Effector memory CD4-positive, alpha-beta T cell (primary cell): ENCODE measurements around the gene NOP9.
A peak's percentile ranks its signal among the peaks of the same experiment; 100 is the strongest.

ENCODE experiments used
- DNase-seq, 3 donors: peaks; one replicate each; pipeline ENCODE4 v3.0.0-alpha.2; 2020
- H3K27ac ChIP-seq: 2 replicates; pipeline ENCODE4 v1.7.0; 2013; ENCODE audit warnings: mild to moderate bottlenecking, low read length, moderate library complexity; ENCODE audit not compliant: insufficient read depth, poor library complexity, severe bottlenecking
- H3K27me3 ChIP-seq: replicated peaks from 2 replicates; pipeline ENCODE4 v1.7.0; 2013; ENCODE audit warnings: mild to moderate bottlenecking, low read length; ENCODE audit not compliant: insufficient read depth, control insufficient read depth, poor library complexity, severe bottlenecking
- H3K36me3 ChIP-seq: 2 replicates; pipeline ENCODE4 v1.7.0; 2013; ENCODE audit warnings: mild to moderate bottlenecking, low read length, moderate library complexity; ENCODE audit not compliant: control insufficient read depth, insufficient read depth
- H3K4me1 ChIP-seq: 2 replicates; pipeline ENCODE4 v1.7.0; 2013; ENCODE audit warnings: low read length, mild to moderate bottlenecking; ENCODE audit not compliant: control insufficient read depth, insufficient read depth, poor library complexity, severe bottlenecking
- H3K4me3 ChIP-seq: 2 replicates; pipeline ENCODE4 v1.7.0; 2013; ENCODE audit warnings: low read length, low read depth, mild to moderate bottlenecking; ENCODE audit not compliant: insufficient read depth, poor library complexity, severe bottlenecking
- H3K9me3 ChIP-seq: 2 replicates; pipeline ENCODE4 v1.7.0; 2013; ENCODE audit warnings: mild to moderate bottlenecking, low read length, moderate library complexity; ENCODE audit not compliant: control insufficient read depth

Gene NOP9

DNA sequence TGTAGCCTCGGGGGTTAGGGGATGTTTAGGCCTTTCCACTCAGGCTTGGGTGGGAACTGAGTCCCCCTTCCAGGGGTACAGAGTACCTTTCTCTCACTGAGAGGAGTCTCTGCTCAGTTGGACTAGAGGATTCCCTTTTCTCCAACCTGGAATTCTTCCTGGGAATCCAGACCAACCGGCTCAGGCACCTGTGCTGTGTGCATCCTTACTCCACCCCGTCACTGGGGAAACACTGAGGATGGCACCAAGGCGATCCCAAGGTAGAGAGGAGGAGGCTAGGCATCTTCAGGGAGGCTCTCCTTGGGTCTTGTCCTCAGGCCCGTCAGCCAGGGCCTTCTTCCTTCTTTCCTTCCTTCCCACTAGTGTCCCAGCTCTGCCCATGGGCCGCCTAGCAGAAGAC lies 35.8 kb upstream of the NOP9 start:
- DNase-seq, result no peak
- H3K9me3 ChIP-seq, result no peaks in the 10 kb centered on the region
- H3K27me3 ChIP-seq, result no peaks in the 10 kb centered on the region
- peaks cover 36% of the 10 kb centered on the region for H3K36me3 ChIP-seq
- H3K4me1 ChIP-seq, result no peaks in the 10 kb centered on the region
- no peak overlapping the region for H3K4me3 ChIP-seq
- H3K27ac ChIP-seq, result no peak overlapping the region

DNA sequence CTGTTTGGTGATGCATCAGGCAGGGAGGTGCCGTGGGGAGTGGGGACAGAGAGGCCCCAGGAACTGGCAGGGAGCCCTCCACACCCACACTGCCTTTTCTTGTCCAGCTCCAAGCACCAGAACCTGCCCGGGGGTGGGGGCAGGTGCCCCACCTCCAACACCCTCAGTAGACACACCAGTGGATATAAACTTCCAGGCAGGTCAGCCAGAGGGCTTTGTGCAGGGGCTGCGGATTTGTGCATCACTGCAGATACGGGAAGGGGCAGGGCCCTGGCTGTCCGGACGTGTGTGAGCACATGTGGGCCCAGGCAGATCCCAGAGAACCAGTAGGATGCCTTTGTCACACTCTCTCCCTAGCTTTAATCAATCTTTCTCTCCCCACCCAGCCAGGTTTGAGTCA lies 35.4 kb upstream of the NOP9 start:
- H3K36me3 ChIP-seq, result peaks cover 37% of the 10 kb centered on the region
- DNase-seq, result no peak
- H3K27me3 ChIP-seq, result no peaks in the 10 kb centered on the region
- H3K4me3 ChIP-seq, result no peak overlapping the region
- no peak overlapping the region for H3K27ac ChIP-seq
- H3K9me3 ChIP-seq, result no peaks in the 10 kb centered on the region
- H3K4me1 ChIP-seq, result no peaks in the 10 kb centered on the region

DNA sequence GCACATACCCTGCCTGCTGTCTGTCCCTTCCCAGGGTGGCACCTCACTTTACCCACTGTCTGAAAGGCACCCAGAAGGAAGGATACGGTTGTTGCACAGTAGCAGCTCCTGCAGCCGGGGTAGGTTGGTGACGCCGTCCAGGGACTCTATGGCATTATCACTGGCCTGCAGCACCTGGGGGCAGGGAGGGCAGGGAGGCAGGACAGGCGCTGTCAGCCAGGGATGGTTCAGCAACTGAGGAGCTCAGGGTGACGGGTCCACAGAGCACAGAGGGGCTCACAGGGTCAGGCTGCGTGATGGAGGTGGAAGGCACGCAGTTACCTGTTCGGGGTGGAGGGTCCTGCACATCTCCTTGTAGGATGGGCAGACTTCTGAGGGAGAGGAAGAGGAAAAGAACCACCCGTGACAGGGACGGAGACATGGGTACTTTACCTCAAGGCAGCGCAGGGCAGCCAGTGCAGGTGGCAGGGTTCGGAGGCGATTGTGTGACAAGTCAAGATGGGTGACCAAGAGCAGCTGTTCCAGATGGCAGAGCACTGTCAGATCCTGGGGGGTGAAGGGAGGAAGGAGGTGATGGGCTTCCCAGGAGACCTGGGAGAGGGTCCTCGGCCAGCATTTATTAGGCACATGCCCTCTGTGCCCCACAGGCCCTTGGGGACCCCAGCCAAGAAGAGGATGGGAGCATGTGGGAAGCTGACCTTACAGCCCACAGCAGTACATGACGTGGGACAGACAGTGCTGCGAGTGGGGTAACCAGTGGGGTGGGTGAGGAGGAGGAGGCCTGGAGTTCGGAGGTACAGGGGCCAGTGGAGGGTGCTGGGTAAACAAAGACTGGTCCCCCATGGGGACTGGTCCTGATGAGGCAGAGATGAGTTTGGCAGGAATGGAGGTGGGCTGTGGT lies 33.1 kb upstream of the NOP9 start:
- Histone ChIP-seq H3K9me3 (no peaks in the 10 kb centered on the region), H3K27ac (no peak overlapping the region), H3K4me1 (peaks cover 9% of the 10 kb centered on the region), H3K27me3 (no peaks in the 10 kb centered on the region), H3K4me3 (no peak overlapping the region), H3K36me3 (peaks cover 35% of the 10 kb centered on the region)
- no peak for DNase-seq

DNA sequence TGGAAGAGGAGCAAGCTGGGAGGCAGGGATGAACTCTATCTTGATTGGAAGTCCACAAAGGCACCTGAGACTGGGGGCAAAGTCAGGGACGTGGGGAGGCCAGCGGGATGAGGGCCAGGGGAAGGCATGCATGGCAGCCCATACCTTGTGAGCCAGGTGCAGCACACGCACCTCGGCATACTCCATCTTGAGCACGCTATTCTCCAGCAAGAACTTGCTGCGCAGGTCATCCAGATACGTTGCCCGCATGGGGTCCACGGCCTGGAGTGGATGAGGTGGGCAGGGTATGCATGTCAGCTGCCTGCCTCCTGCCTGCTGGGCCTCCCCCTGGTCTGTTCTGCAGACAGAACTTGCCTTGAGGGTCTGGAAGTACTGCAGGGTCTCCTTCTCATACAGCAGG lies 32.1 kb upstream of the NOP9 start:
- Histone ChIP-seq H3K4me3 (no peak overlapping the region), H3K36me3 (peaks cover 35% of the 10 kb centered on the region), H3K9me3 (no peaks in the 10 kb centered on the region), H3K4me1 (peaks cover 17% of the 10 kb centered on the region), H3K27ac (no peak overlapping the region), H3K27me3 (no peaks in the 10 kb centered on the region)
- no peak for DNase-seq

DNA sequence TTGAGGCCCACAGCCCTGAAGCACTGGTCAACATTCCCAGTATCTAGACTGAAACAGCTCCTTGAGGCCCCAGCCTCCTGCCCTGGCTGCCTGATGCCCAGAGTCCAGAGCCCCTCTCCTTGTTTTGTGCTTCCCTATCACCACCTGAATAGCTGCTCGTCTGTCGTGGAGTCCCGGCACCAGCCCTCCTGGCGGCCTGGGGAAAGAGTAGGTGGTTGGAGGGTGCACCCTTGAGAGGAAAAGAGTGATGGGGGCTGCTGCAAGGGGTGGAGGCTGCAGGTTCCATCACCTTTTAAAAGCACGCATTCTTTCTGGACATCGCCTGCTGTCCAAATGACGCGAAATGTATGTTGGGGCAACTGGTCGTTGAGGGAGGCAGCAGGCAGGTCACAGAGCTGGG lies 31.4 kb upstream of the NOP9 start:
- H3K4me3 ChIP-seq, result no peak overlapping the region
- H3K4me1 ChIP-seq, result peaks cover 18% of the 10 kb centered on the region
- DNase-seq, result no peak

GRCh38 chr14:24269368-24269767 lies 30.3 kb upstream of the NOP9 start:
- no peaks in the 10 kb centered on the region for H3K9me3 ChIP-seq
- no peak overlapping the region for H3K4me3 ChIP-seq
- peaks cover 25% of the 10 kb centered on the region for H3K4me1 ChIP-seq
- DNase-seq, result no peak
- H3K27ac ChIP-seq, result no peak overlapping the region
- H3K27me3 ChIP-seq, result no peaks in the 10 kb centered on the region
- H3K36me3 ChIP-seq, result peaks cover 35% of the 10 kb centered on the region

More for the DNA sequence above, 31.4 kb upstream of the NOP9 start:
- Histone ChIP-seq H3K27ac (no peak overlapping the region), H3K9me3 (no peaks in the 10 kb centered on the region), H3K27me3 (no peaks in the 10 kb centered on the region), H3K36me3 (peaks cover 35% of the 10 kb centered on the region)

DNA sequence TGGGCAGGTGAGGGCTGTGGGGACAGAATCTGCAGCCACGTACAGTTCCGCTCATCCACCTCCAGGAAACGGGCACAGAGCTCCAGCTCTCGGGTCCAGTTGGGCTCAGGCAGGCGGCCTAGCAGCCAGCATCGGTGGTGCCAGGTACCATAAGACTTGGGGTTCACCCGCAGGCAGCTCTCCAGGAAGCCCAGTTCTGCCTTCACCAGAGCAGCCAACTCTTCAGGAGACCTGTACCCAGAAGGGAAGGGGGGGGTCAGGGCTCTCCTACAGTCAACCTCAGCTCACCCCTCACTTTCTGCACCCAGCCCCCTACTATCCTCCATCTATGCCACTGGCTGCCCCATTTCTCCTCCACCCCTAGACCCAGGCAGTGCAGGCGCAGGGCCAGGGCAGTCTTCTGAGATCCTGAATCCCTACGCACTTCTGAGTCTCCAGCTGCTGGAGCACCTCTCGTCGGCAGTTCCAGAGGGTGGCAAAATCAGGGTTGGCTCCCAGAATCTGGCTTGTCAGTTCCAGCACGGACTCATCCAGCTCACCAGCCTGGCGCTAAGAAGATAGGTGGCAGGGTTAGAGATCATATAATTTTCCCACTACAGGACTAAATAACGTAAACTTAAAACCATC lies 29.6 kb upstream of the NOP9 start:
- Histone ChIP-seq H3K4me1 (peaks cover 25% of the 10 kb centered on the region), H3K4me3 (no peak overlapping the region), H3K9me3 (no peaks in the 10 kb centered on the region), H3K27ac (no peak overlapping the region), H3K36me3 (peaks cover 35% of the 10 kb centered on the region), H3K27me3 (no peaks in the 10 kb centered on the region)
- DNase-seq, result no peak

- Histone ChIP-seq H3K4me3 (peak overlapping the region; percentile 76), H3K4me1 (peaks cover 25% of the 10 kb centered on the region), H3K27me3 (no peaks in the 10 kb centered on the region), H3K27ac (peak overlapping the region; percentile 89), H3K36me3 (peaks cover 32% of the 10 kb centered on the region), H3K9me3 (no peaks in the 10 kb centered on the region)
- no peak for DNase-seq
Measured at GRCh38 chr14:24270537-24271133, 29.0 kb upstream of the NOP9 start.

- Histone ChIP-seq H3K4me3 (peak within 1 kb of the TSS; percentile 76), H3K27me3 (no peaks in the 10 kb centered on the region), H3K27ac (peak within 1 kb of the TSS; percentile 89), H3K9me3 (no peaks in the 10 kb centered on the region), H3K4me1 (peaks cover 25% of the 10 kb centered on the region), H3K36me3 (peaks cover 26% of the 10 kb centered on the region)
- DNase-seq, result peak; percentile 86 to 87 (median 86)
Measured at GRCh38 chr14:24271134-24271833, 28.4 kb upstream of the NOP9 start, which contains the start of gene RABGGTA. Gene RABGGTA, minus strand, starts transcription at chr14:24271597. Its CDS starts 482 bp downstream, at chr14:24271115.
